Neutrophil (primary cell): ENCODE results near the gene LIME1.

Experiments used
- H3K27ac ChIP-seq: fragments of 200-600 bp; sonication (generic); 2 replicates; pipeline ENCODE4 v1.5.1; 2016; ENCODE audit warnings: mild to moderate bottlenecking, moderate library complexity
- H3K27me3 ChIP-seq: fragments of 200-600 bp; sonication (generic); 2 replicates; pipeline ENCODE4 v1.6.0; 2016; ENCODE audit warnings: mild to moderate bottlenecking
- H3K36me3 ChIP-seq: fragments of 200-600 bp; sonication (generic); 2 replicates; pipeline ENCODE4 v1.5.1; 2017
- H3K4me1 ChIP-seq, 2 experiments: fragments of 200-600 bp in 1 of 2; sonication (generic) in 1 of 2; 1 replicate in 1 of 2; 2 replicates in 1 of 2; pipeline versions ENCODE4 v1.5.1 to v1.6.1; 2013 to 2016; ENCODE audit warnings: low read depth in 1 of 2, low read length in 1 of 2, mild to moderate bottlenecking in 1 of 2, moderate library complexity in 1 of 2; ENCODE audit not compliant: control insufficient read depth in 1 of 2, insufficient read depth in 1 of 2
- H3K4me3 ChIP-seq, 2 experiments: fragments of 200-600 bp in 1 of 2; sonication (generic) in 1 of 2; 1 replicate in 1 of 2; 2 replicates in 1 of 2; pipeline ENCODE4 v1.5.1; 2013 to 2016; ENCODE audit warnings: low read depth in 1 of 2, low read length in 1 of 2, mild to moderate bottlenecking in 1 of 2, moderate library complexity in 1 of 2
- H3K9me3 ChIP-seq: fragments of 200-600 bp; sonication (generic); 2 replicates; pipeline ENCODE4 v1.5.1; 2016
- TF ChIP-seq, protein P1 (sequence below): fragments of 200-600 bp; sonication (generic); IDR thresholded peaks from 2 replicates; pipeline ENCODE4 v1.5.1; 2016; ENCODE audit warnings: antibody characterized with exemption

The LIME1 gene

DNA sequence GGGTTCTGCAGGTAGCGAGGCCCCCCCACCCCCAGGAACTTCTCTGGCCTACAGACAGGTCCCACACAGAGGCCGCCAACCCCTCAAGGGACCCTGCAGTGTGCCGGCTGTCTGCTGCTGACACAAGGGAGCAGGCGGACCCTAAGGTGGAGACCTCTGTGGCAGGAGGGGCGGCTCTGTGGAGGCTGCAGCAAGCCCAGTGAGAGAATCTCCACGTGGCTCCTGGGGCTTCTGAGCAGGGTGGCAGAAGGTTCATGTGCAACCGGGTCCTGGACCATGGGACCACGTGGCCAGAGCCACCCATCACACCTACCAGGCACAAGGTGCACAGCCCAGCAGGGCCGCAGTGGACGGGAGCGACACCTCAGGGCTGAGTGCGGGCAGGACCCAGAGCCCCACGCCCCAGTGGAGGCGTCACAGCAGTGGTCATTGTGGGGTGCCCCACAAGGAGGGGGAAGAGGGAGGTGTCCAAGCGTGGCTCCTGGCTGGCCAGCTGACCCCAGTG lies 32.9 kb upstream of the LIME1 start:
- no peaks in the 10 kb centered on the region for H3K9me3 ChIP-seq
- no peak overlapping the region for H3K4me3 ChIP-seq
- TF ChIP-seq, protein P1, sequence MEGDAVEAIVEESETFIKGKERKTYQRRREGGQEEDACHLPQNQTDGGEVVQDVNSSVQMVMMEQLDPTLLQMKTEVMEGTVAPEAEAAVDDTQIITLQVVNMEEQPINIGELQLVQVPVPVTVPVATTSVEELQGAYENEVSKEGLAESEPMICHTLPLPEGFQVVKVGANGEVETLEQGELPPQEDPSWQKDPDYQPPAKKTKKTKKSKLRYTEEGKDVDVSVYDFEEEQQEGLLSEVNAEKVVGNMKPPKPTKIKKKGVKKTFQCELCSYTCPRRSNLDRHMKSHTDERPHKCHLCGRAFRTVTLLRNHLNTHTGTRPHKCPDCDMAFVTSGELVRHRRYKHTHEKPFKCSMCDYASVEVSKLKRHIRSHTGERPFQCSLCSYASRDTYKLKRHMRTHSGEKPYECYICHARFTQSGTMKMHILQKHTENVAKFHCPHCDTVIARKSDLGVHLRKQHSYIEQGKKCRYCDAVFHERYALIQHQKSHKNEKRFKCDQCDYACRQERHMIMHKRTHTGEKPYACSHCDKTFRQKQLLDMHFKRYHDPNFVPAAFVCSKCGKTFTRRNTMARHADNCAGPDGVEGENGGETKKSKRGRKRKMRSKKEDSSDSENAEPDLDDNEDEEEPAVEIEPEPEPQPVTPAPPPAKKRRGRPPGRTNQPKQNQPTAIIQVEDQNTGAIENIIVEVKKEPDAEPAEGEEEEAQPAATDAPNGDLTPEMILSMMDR: no peak
- H3K4me1 ChIP-seq: peaks cover 17 to 19% of the 10 kb centered on the region in 2 experiments
- H3K27me3 ChIP-seq: no peaks in the 10 kb centered on the region
- H3K27ac ChIP-seq: no peak overlapping the region
- peaks cover 62% of the 10 kb centered on the region for H3K36me3 ChIP-seq

DNA sequence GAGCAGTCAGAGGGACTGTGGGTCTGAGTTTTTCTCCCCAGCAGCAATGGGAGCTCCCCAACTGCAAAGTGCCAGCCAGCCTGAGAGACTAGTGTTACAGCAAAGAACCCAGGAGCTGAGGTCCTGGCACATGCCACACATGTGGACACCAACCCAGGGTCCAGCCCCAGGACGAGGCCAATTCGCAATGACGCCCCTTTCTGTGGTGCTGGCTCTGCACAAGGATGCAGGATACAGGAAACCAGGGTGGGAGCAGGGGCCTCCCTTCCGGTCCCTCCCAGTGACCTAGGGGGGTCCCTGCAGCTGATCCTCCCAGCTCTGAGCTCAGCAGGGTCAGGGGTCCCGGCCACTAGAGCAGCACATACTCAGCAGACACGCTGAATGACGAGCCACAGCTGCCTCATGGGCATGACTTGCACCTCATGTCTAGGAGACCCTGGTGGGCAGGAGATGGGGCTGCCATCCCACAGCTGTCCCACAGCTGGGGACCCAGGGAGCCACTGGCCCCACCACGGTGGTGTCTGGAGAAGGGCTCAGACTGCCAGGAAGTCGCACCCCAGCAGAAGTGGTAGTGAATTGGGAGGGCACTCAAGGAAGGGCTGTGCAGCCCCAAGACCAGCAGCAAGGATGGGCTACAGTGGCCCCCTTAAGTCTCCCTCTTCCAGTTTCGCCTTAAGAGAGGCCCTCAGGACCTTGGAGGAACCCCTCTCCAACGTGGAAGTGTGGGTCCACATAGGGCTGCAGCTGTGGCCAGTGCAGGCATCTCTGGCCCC lies 32.3 kb upstream of the LIME1 start:
- H3K4me3 ChIP-seq: no peak overlapping the region
- no peaks in the 10 kb centered on the region for H3K9me3 ChIP-seq
- H3K36me3 ChIP-seq: peaks cover 62% of the 10 kb centered on the region
- TF ChIP-seq, protein P1: no peak
- H3K27ac ChIP-seq: no peak overlapping the region
- H3K27me3 ChIP-seq: no peaks in the 10 kb centered on the region
- H3K4me1 ChIP-seq: peaks cover 23 to 25% of the 10 kb centered on the region in 2 experiments

GRCh38 chr20:63704749-63705117 lies 31.7 kb upstream of the LIME1 start:
- no peaks in the 10 kb centered on the region for H3K27me3 ChIP-seq
- no peak overlapping the region for H3K4me3 ChIP-seq
- H3K4me1 ChIP-seq: peaks cover 27 to 31% of the 10 kb centered on the region in 2 experiments
- H3K9me3 ChIP-seq: no peaks in the 10 kb centered on the region
- TF ChIP-seq, protein P1: no peak
- no peak overlapping the region for H3K27ac ChIP-seq
- H3K36me3 ChIP-seq: peaks cover 60% of the 10 kb centered on the region

- H3K4me3 ChIP-seq: no peak overlapping the region
- peaks cover 58% of the 10 kb centered on the region for H3K36me3 ChIP-seq
- no peak overlapping the region for H3K27ac ChIP-seq
- H3K4me1 ChIP-seq: peaks cover 27 to 31% of the 10 kb centered on the region in 2 experiments
- TF ChIP-seq, protein P1: no peak
- no peaks in the 10 kb centered on the region for H3K9me3 ChIP-seq
- H3K27me3 ChIP-seq: no peaks in the 10 kb centered on the region
These were observed 31.0 kb upstream of the LIME1 start for GRCh38 chr20:63705232-63706026.

- Histone ChIP-seq H3K27me3 (no peaks in the 10 kb centered on the region), H3K36me3 (peaks cover 54% of the 10 kb centered on the region), H3K9me3 (no peaks in the 10 kb centered on the region), H3K27ac (no peak overlapping the region), H3K4me1 (peaks cover 27 to 31% of the 10 kb centered on the region in 2 experiments), H3K4me3 (no peak overlapping the region)
- TF ChIP-seq, protein P1: no peak
These were observed 30.3 kb upstream of the LIME1 start for GRCh38 chr20:63706027-63706695.
